Measurements from ENCODE around the gene RNU5B-1.
"Not testable (repeated sequence)": the region's sequence is repeated elsewhere in the genome, so short reads cannot be mapped to it uniquely, and the experiment has no call there.

The RNU5B-1 gene

DNA sequence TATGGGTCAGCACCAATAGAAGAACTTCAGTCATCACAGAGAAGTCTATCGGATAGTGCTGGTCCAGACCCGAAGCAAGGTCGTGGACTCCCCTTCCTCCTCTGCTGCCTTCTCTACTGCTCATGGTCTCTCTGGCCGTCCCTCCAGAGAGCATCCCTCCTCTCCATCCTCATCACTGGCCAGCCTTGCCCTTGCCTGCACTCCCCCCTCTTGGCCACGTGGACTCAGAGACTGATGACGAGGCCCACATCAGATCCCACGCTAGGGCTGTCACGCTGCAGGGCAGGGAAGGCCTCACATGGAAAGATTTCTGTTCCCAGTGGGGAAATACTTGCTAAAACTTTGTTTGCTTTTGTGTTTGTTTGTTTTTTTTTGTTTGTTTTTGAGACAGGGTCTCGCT is 38.0 kb downstream of the RNU5B-1 start:
- Histone ChIP-seq H3K9ac (ENCODE audit: low read depth in 1 of 2, low read length in 2 of 2) (no peak overlapping the region), H3K27ac (ENCODE audit: low read depth in 2 of 2, low read length in 2 of 2) (no peak overlapping the region)

DNA sequence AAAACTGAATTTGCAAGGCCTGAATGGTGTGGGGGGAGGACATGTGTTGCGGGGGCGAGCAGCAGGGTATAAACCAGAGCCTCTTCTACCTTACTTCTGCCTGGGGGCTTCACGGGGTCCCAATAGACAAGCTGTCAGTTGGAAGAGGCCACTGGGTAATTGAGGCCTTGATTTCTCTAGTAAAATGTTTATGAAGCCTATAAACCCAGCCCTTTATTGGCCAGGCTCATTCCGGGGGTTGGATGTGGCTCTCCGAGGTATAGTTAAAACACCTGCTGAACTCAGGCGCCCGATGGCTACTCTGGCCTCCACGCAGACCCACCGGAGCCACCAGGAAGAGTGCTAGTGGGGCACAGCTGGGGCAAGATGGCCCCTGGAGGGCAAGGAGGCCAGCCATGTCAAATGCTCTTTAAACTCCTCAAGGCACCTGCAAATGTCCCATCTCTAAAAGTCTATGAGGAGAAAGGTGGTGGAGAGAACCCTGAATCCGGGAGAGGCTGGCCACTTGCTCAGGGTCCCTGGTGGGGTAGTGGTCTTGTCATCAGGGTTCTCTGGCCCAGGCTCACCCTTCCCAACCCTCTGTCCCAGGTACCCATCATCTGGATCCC is 39.0 kb downstream of the RNU5B-1 start:
- H3K9ac ChIP-seq (ENCODE audit: low read depth in 1 of 2, low read length in 2 of 2): no peak overlapping the region
- H3K4me3 ChIP-seq (ENCODE audit: low read length in 2 of 2): no peak overlapping the region
- no peak overlapping the region for H3K27ac ChIP-seq (ENCODE audit: low read depth in 2 of 2, low read length in 2 of 2)
- H3K36me3 ChIP-seq (ENCODE audit: control insufficient read depth in 2 of 2, insufficient read depth in 2 of 2, low read length in 2 of 2): no peaks in the 10 kb centered on the region
- peaks cover 19 to 20% of the 10 kb centered on the region in 2 donors for H3K4me1 ChIP-seq (ENCODE audit: control insufficient read depth in 2 of 2, insufficient read depth in 2 of 2, low read length in 2 of 2)
- H3K9me3 ChIP-seq (ENCODE audit: control insufficient read depth in 2 of 2, low read length in 2 of 2): no peaks in the 10 kb centered on the region
- H3K27me3 ChIP-seq (ENCODE audit: control insufficient read depth in 2 of 2, insufficient read depth in 2 of 2, low read length in 2 of 2): no peaks in the 10 kb centered on the region

More for the DNA sequence above, 38.0 kb downstream of the RNU5B-1 start:
- no peaks in the 10 kb centered on the region for H3K27me3 ChIP-seq (ENCODE audit: control insufficient read depth in 2 of 2, insufficient read depth in 2 of 2, low read length in 2 of 2)
- peaks cover 19 to 24% of the 10 kb centered on the region in 2 donors for H3K4me1 ChIP-seq (ENCODE audit: control insufficient read depth in 2 of 2, insufficient read depth in 2 of 2, low read length in 2 of 2)
- no peaks in the 10 kb centered on the region for H3K36me3 ChIP-seq (ENCODE audit: control insufficient read depth in 2 of 2, insufficient read depth in 2 of 2, low read length in 2 of 2)
- no peaks in the 10 kb centered on the region for H3K9me3 ChIP-seq (ENCODE audit: control insufficient read depth in 2 of 2, low read length in 2 of 2)
- no peak overlapping the region for H3K4me3 ChIP-seq (ENCODE audit: low read length in 2 of 2)

DNA sequence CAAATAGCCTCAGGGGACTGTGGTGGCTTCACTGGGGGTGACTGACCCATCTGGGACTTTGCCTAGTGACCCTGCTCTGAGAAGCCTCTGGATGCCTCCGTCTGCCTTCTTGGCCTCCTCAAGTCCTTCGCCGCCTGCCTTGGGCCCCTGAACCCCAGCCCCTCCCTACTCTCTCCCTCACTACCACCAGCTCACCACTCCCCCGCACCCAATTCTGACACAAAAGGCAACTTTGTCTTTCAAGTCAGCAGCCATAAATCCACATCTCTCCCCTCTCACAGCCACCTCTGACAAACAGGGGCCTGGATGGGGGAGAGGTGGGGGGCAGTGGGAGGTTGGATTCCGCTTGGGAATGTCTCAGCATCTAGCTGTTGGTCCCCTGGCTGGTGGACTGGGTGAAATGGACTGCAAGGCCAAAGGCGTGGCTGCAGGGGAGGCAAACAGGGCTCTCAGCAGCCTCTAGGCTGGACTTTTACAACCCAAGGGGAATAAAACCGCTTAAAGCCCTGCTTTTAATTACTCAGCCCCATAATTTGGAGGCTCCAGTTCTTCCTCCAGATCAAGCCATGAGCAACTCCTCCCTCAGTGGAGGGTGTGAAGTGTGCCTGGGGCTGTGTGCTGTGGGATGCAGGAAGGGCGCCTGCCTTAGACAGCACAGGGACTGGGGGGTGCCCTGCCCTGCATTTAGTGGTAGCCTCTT is 39.9 kb downstream of the RNU5B-1 start:
- H3K9me3 ChIP-seq (ENCODE audit: control insufficient read depth in 2 of 2, low read length in 2 of 2): no peaks in the 10 kb centered on the region
- H3K27me3 ChIP-seq (ENCODE audit: control insufficient read depth in 2 of 2, insufficient read depth in 2 of 2, low read length in 2 of 2): no peaks in the 10 kb centered on the region

DNA sequence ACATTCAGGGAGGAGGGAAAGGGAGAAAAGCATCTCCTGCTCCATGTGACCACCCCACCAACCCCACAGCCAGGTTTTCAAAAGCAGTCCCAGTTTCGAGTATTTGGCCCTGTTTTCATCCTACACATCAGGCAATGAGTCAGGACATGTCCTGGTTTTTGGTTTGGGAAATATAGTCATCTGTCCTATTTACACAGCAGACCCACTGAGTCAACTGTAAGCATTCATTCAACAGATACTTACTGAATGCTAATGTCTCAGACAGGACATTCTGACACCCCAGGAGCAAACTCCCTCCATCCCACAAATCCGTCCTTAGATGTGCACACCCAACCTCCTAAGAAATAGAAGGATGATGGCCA is 40.4 kb downstream of the RNU5B-1 start:
- no peak overlapping the region for H3K27ac ChIP-seq (ENCODE audit: low read depth in 2 of 2, low read length in 2 of 2)
- no peaks in the 10 kb centered on the region for H3K36me3 ChIP-seq (ENCODE audit: control insufficient read depth in 2 of 2, insufficient read depth in 2 of 2, low read length in 2 of 2)
- H3K4me3 ChIP-seq (ENCODE audit: low read length in 2 of 2): no peak overlapping the region
- no peaks in the 10 kb centered on the region for H3K27me3 ChIP-seq (ENCODE audit: control insufficient read depth in 2 of 2, insufficient read depth in 2 of 2, low read length in 2 of 2)
- peaks cover 14% of the 10 kb centered on the region in 2 donors for H3K4me1 ChIP-seq (ENCODE audit: control insufficient read depth in 2 of 2, insufficient read depth in 2 of 2, low read length in 2 of 2)
- no peaks in the 10 kb centered on the region for H3K9me3 ChIP-seq (ENCODE audit: control insufficient read depth in 2 of 2, low read length in 2 of 2)
- no peak overlapping the region for H3K9ac ChIP-seq (ENCODE audit: low read depth in 1 of 2, low read length in 2 of 2)

More for the DNA sequence above, 39.9 kb downstream of the RNU5B-1 start:
- Histone ChIP-seq H3K4me3 (ENCODE audit: low read length in 2 of 2) (no peak overlapping the region), H3K36me3 (ENCODE audit: control insufficient read depth in 2 of 2, insufficient read depth in 2 of 2, low read length in 2 of 2) (no peaks in the 10 kb centered on the region), H3K27ac (ENCODE audit: low read depth in 2 of 2, low read length in 2 of 2) (no peak overlapping the region), H3K4me1 (ENCODE audit: control insufficient read depth in 2 of 2, insufficient read depth in 2 of 2, low read length in 2 of 2) (peaks cover 18 to 19% of the 10 kb centered on the region in 2 donors), H3K9ac (ENCODE audit: low read depth in 1 of 2, low read length in 2 of 2) (no peak overlapping the region)

DNA sequence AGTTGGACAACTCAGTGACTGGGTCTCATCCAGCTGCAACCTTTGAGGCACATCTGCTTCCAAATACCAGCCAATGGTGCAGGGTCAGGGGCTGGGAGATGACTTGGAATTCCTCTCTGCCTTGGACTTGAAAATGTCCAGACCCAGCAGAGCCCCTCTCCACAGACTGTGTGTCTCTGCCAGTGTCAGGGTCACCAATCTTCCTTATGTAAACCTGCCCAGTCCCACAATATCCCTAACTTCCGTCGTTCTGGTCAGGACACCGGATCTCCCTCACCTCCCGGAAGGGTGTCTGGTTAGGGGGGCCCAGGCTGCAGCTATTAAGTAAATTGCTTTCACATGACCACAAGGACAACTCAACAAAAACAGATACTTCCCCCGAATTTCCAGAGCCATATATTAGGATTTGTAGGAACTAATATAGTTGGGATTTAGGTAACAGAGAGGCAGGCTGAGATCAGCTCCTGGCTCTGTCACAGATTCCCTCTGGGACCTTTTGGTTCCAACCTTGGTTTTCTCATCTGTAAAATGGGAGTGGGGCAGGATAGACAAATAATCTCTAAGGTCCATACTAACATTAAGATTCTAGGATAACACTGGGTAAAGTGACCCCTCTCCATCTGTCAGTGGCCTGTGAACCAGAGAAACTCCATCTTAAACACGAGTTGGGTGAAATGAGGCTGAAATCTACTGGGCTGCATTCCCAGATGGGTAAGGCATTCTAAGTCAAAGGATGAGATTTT is 42.5 kb downstream of the RNU5B-1 start:
- H3K27me3 ChIP-seq (ENCODE audit: control insufficient read depth in 2 of 2, insufficient read depth in 2 of 2, low read length in 2 of 2): no peaks in the 10 kb centered on the region
- no peak overlapping the region for H3K9ac ChIP-seq (ENCODE audit: low read depth in 1 of 2, low read length in 2 of 2)
- H3K36me3 ChIP-seq (ENCODE audit: control insufficient read depth in 2 of 2, insufficient read depth in 2 of 2, low read length in 2 of 2): no peaks in the 10 kb centered on the region
- H3K9me3 ChIP-seq (ENCODE audit: control insufficient read depth in 2 of 2, low read length in 2 of 2): no peaks in the 10 kb centered on the region
- H3K27ac ChIP-seq (ENCODE audit: low read depth in 2 of 2, low read length in 2 of 2): no peak overlapping the region
- H3K4me1 ChIP-seq (ENCODE audit: control insufficient read depth in 2 of 2, insufficient read depth in 2 of 2, low read length in 2 of 2): peaks cover 14% of the 10 kb centered on the region in 2 donors
- no peak overlapping the region for H3K4me3 ChIP-seq (ENCODE audit: low read length in 2 of 2)

DNA sequence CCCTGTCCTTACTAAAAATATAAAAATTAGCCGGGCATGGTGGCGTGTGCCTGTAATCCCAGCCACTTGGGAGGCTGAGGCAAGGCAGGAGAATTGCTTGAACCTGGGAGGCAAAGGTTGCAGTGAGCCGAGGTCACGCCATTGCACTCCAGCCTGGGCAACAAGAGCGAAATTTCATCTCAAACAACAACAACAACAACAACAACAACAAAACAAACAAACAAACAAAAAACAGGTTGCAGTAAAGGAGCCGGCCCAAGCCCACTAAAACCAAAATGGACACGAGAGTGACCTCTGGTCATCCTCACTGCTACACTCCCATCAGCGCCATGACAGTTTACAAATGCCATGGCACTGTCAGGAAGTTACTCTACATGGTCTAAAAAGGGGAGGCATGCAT is 43.3 kb downstream of the RNU5B-1 start:
- H3K27ac ChIP-seq (ENCODE audit: low read depth in 2 of 2, low read length in 2 of 2); H3K4me3 ChIP-seq (ENCODE audit: low read length in 2 of 2); H3K27me3 ChIP-seq (ENCODE audit: control insufficient read depth in 2 of 2, insufficient read depth in 2 of 2, low read length in 2 of 2); H3K9me3 ChIP-seq (ENCODE audit: control insufficient read depth in 2 of 2, low read length in 2 of 2); H3K36me3 ChIP-seq (ENCODE audit: control insufficient read depth in 2 of 2, insufficient read depth in 2 of 2, low read length in 2 of 2); H3K9ac ChIP-seq (ENCODE audit: low read depth in 1 of 2, low read length in 2 of 2): not testable (repeated sequence)
- H3K4me1 ChIP-seq (ENCODE audit: control insufficient read depth in 2 of 2, insufficient read depth in 2 of 2, low read length in 2 of 2): peaks cover 14% of the 10 kb centered on the region in 2 donors

DNA sequence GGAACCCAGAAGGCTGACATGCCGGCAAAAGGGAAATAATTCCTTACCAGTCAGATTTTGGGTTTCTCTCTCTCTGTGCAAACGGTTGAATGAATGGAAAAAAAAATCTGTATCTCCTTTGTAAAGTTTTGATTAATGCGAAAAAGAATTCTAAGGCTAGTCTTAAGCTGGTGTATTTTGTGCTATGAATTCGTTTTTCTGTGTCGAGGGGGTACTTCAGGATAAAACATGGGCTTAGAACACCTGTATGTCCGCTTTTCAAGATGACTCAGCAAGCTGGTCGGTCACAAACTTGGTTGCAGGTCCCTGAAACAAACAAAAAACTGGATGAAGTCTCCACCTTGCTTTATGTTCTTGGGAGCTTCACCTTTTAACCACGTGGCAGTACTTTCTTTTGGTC is 44.9 kb downstream of the RNU5B-1 start:
- H3K9me3 ChIP-seq (ENCODE audit: control insufficient read depth in 2 of 2, low read length in 2 of 2): peaks cover 0 to 3% of the 10 kb centered on the region in 2 donors
- no peak overlapping the region for H3K9ac ChIP-seq (ENCODE audit: low read depth in 1 of 2, low read length in 2 of 2)
- H3K36me3 ChIP-seq (ENCODE audit: control insufficient read depth in 2 of 2, insufficient read depth in 2 of 2, low read length in 2 of 2): no peaks in the 10 kb centered on the region
- H3K27me3 ChIP-seq (ENCODE audit: control insufficient read depth in 2 of 2, insufficient read depth in 2 of 2, low read length in 2 of 2): peaks cover 0 to 2% of the 10 kb centered on the region in 2 donors
- H3K4me1 ChIP-seq (ENCODE audit: control insufficient read depth in 2 of 2, insufficient read depth in 2 of 2, low read length in 2 of 2): peaks cover 0 to 6% of the 10 kb centered on the region in 2 donors
- no peak overlapping the region for H3K27ac ChIP-seq (ENCODE audit: low read depth in 2 of 2, low read length in 2 of 2)
- no peak overlapping the region for H3K4me3 ChIP-seq (ENCODE audit: low read length in 2 of 2)

DNA sequence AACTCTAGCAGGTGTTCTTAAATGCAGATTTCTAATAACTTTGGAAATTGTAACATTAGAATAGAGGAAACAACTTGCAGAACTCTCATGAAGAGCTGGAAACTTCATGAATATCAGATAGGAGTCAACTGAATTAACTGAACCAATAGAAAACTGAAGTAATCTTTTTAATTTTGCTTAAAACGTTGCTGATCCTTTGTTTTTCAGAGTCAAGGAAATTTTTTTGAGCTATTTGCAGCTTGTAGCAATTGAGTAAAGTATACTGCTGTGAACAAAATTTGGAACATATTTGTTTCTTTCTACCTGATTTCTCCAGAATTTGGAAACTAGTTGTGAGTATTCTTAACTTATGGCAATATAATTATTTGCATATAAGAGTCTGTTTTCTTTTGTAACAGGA is 47.5 kb downstream of the RNU5B-1 start:
- not testable (repeated sequence) for H3K4me1 ChIP-seq (ENCODE audit: control insufficient read depth in 2 of 2, insufficient read depth in 2 of 2, low read length in 2 of 2); H3K27ac ChIP-seq (ENCODE audit: low read depth in 2 of 2, low read length in 2 of 2); H3K9me3 ChIP-seq (ENCODE audit: control insufficient read depth in 2 of 2, low read length in 2 of 2); H3K9ac ChIP-seq (ENCODE audit: low read depth in 1 of 2, low read length in 2 of 2); H3K4me3 ChIP-seq (ENCODE audit: low read length in 2 of 2); H3K36me3 ChIP-seq (ENCODE audit: control insufficient read depth in 2 of 2, insufficient read depth in 2 of 2, low read length in 2 of 2)
- peaks cover 5 to 13% of the 10 kb centered on the region in 2 donors for H3K27me3 ChIP-seq (ENCODE audit: control insufficient read depth in 2 of 2, insufficient read depth in 2 of 2, low read length in 2 of 2)

Measured in mucosa of rectum (tissue), 2 donors.